GM12872 (cell line): ENCODE results near the gene TNPO3.

Experiments
- TF ChIP-seq, protein P1 (sequence below): IDR thresholded peaks from 3 replicates; pipeline ENCODE4 v1.5.1; 2011; ENCODE audit warnings: low read depth, mild to moderate bottlenecking, low read length, moderate library complexity; ENCODE audit not compliant: insufficient read depth

Gene TNPO3

DNA sequence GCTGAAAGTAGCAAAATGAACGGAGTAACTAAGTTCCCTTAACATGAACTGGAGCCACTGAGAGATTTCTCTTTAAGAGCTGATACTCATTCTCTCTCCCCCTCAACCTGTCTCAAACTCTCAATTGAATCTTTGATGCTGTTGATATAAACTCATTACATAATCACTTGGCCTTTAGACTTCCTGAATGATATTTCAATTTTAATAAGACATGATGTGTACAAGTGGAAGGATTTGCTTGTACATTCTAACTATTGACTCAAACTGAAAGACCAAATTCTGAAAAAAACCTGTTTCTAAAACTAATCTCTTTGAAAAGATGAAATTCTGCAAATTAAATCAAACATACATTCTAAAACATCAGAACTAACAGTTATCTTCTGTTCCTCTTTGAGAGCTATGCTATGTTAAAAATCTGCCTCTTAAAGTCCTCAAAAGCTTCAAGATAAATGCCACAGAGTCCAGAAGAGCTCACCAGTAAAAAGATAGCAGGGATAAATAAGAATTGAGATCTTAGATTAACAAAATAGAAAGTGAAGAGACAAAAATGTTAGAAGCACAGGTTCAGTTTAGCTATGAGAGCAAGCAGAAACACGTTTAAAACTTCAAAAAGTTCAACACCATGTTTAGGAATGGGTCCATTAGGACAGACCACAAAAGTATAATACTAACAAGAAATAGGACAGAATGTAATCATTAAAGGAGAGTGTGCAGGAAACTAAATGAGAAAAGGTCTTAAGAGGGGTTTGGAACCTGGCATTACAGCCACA is 46.1 kb downstream of the TNPO3 start:
- TF ChIP-seq, protein P1, sequence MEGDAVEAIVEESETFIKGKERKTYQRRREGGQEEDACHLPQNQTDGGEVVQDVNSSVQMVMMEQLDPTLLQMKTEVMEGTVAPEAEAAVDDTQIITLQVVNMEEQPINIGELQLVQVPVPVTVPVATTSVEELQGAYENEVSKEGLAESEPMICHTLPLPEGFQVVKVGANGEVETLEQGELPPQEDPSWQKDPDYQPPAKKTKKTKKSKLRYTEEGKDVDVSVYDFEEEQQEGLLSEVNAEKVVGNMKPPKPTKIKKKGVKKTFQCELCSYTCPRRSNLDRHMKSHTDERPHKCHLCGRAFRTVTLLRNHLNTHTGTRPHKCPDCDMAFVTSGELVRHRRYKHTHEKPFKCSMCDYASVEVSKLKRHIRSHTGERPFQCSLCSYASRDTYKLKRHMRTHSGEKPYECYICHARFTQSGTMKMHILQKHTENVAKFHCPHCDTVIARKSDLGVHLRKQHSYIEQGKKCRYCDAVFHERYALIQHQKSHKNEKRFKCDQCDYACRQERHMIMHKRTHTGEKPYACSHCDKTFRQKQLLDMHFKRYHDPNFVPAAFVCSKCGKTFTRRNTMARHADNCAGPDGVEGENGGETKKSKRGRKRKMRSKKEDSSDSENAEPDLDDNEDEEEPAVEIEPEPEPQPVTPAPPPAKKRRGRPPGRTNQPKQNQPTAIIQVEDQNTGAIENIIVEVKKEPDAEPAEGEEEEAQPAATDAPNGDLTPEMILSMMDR, result no peak

DNA sequence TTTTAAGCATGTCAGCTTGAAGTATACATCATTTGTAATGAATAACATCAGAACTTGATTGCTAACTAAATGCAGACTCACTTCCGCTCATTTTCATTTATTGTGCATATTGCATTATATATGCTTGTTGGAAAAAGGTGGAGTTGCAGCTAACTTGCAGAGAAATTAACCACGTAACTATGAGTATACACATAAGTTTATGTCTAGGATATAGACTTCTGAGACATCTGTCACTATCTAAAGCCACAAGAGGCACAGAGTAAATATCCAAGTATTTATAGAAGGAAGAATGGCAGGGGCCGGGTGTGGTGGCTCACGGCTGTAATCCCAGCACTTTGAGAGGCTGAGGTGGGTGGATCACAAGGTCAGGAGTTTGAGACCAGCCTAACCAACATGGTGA is 47.3 kb downstream of the TNPO3 start:
- TF ChIP-seq, protein P1, result no peak

DNA sequence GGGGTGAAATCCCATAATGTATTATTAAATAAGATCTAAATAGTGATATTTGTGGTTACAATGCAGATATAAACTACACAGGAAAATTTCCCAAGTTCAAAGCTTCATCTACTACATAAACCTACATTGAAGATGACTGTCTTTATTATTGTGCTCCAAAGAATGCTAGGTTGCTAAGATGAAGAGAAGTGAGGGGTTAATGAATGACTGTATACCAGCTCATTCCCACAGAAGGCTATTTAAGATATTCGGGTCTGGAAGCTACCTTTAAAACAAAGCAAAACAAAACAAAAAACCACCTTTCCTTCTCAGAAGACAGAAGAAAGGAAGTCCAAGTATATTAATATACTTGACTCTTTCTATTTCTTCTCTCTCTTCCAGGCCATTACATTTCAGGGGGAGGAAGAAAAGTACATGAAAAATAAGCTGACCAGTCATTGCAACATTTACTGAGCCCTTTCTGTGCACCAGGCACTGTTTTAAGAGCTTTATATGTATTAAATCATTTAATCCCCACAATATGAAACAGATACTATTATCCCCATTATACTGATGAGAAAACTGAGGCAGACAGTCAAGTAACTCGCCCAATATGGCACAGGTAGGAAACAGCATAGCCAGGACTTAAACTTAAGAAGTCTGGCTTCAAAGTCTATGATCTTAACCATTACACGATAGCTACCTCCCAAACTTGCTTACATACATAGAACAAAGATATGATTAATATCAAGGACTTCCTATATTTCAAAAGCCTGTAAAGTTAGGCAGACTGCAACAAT is 48.1 kb downstream of the TNPO3 start:
- TF ChIP-seq, protein P1, result no peak

DNA sequence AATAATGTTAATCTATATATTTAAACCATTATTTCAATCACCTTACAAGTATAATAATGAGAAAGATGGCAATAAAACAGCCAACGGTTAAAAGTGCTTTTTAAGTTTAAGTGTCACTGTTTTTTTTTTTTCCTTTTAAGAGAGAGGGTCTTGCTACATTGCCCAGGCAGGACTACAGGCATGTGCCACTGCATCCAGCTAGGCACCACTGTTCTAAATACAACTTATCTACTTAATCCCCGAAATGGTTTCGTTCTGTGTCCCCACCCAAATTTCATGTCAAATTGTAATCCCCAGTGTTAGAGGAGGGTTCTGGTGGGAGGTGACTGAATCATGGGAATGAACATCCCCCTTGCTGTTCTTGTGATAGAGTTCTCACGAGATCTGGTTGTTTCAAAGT is 49.7 kb downstream of the TNPO3 start:
- TF ChIP-seq, protein P1, result no peak

DNA sequence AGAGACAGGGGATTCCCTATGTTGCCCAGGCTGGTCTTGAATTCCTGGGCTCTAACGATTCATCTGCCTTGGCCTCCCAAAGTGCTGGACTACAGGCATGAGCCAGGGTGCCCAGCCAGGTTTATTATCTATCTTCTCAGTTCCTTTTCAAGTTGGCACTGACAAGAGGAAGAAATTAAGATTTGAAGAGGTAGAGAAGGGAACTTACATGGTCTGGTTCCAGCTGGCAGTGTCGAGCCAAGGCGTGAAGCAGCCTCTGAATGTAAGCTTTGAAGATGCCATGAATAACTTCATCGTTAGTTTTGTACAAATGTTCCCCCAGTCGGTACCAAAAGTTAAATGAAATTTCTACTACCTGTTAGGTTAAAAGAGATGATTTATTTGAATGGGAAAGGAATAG is 57.7 kb downstream of the TNPO3 start:
- TF ChIP-seq, protein P1, result no peak

DNA sequence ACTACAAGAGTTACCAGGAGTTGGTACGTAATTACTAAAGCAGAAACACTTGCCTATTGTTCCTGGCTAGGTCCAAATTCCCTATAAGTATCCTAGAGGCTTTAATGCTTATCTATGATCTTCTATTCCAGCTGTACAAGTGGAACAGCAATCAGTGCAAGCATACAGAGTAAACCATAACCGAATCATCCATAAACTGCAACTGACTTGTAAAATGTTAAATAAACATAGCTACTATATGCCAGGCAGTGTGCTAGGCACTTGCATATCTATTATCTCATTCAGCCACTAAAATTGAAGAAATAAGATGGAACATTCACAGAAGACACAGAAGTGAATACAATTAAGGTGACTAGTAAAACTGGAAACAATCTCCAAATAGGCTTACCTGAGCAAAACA is 61.5 kb downstream of the TNPO3 start:
- TF ChIP-seq, protein P1, result no peak

DNA sequence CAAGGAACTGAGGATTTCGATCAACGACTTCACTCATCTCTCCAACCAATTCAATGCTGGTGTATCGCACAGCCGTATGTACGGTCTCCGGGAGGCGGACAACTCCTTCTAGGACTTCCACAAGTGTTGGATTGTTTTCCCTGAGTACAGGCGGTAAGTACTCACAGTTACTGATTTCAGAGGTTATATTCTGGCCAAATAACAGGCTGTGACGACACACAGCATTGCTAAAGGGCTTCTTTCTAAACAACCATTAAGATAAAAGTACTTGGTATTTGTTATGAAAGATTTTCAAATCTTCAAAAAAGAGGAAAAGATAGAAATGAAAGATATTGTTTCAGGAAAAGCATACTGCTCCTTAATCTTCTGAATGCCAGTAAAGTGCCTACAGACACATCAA is 65.0 kb downstream of the TNPO3 start:
- TF ChIP-seq, protein P1, result no peak
